Renal cortical epithelial cell (primary cell): ENCODE data around the gene ADCY1. TPM values are rescaled to one million over a fixed set of nuclear protein-coding genes. Genes with fewer than 3 reads are reported as not detected.

ENCODE experiments used
- DNase-seq: peaks from one replicate; pipeline ENCODE4 v3.0.0-alpha.2; 2011; ENCODE audit warnings: low read depth
- total RNA-seq: library from RNA; depleted of rRNA; stranded (reverse); fragments of >200 nt; gene quantifications from 2 replicates; pipeline ENCODE4 v1.2.3, GENCODE V29; 2014

Gene ADCY1
- total RNA-seq, 1 donor from 2014 or later, result 0.10 TPM

GRCh38 chr7:45652630-45653029, 78.5 kb downstream of the ADCY1 start:
- no peak for DNase-seq

- DNase-seq, result no peak
These were observed 79.2 kb downstream of the ADCY1 start for GRCh38 chr7:45653209-45653907.

- DNase-seq, result no peak
These were observed 80.2 kb downstream of the ADCY1 start for GRCh38 chr7:45654341-45654740.

GRCh38 chr7:45655539-45655938, 81.4 kb downstream of the ADCY1 start:
- DNase-seq, result no peak

GRCh38 chr7:45656431-45656830, 82.3 kb downstream of the ADCY1 start:
- no peak for DNase-seq

GRCh38 chr7:45657136-45657889, 83.1 kb downstream of the ADCY1 start:
- no peak for DNase-seq

GRCh38 chr7:45657890-45658715, 83.9 kb downstream of the ADCY1 start:
- no peak for DNase-seq

- no peak for DNase-seq
These were observed 84.7 kb downstream of the ADCY1 start for GRCh38 chr7:45658716-45659495.

- DNase-seq, result no peak
These were observed 85.5 kb downstream of the ADCY1 start for GRCh38 chr7:45659496-45660139.

- no peak for DNase-seq
These were observed 86.2 kb downstream of the ADCY1 start for GRCh38 chr7:45660201-45660900.

- DNase-seq, result no peak
These were observed 86.7 kb downstream of the ADCY1 start for GRCh38 chr7:45660901-45661211.

- DNase-seq, result no peak
These were observed 87.3 kb downstream of the ADCY1 start for GRCh38 chr7:45661302-45661995.

- no peak for DNase-seq
These were observed 87.8 kb downstream of the ADCY1 start for GRCh38 chr7:45662018-45662417.

GRCh38 chr7:45662540-45663166, 88.5 kb downstream of the ADCY1 start:
- DNase-seq, result no peak

- DNase-seq, result no peak
These were observed 89.2 kb downstream of the ADCY1 start for GRCh38 chr7:45663167-45663921.

- DNase-seq, result no peak
These were observed 89.9 kb downstream of the ADCY1 start for GRCh38 chr7:45663965-45664633.

- DNase-seq, result no peak
These were observed 91.0 kb downstream of the ADCY1 start for GRCh38 chr7:45665172-45665571.

GRCh38 chr7:45670227-45670626, 96.1 kb downstream of the ADCY1 start:
- DNase-seq, result no peak
